ENCODE measurements around the gene TMEM117.

TMEM117 gene

DNA sequence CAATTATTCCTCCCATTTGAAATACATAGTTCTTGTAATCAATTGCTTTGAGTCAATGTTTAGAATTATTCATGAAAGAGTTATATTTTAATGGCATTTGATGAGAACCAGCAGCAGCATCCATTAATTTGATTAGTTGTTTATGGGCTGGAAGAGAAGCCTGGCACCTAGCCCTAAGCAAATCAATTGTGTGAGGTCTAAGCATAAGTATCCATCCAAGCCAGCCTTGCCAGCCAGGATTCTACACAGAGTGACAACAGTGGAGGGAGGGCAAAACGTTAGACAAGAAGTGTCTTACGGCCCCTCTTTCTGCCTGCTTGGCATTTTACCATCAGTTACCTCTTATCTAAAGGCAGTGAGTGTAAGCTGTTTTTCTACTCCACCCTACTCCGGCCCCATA, 561.8 kb downstream of the TMEM117 start:
- Histone ChIP-seq H3K9me2 (replicated peaks; ENCODE audit: control insufficient read depth, low read length) (no peaks in the 10 kb centered on the region), H3K36me3 (ENCODE audit: control insufficient read depth, low read length) (no peaks in the 10 kb centered on the region), H3K4me1 (ENCODE audit: control insufficient read depth, low read length) (no peaks in the 10 kb centered on the region), H4K20me1 (ENCODE audit: control insufficient read depth, insufficient read depth, low read depth, low read length) (no peaks in the 10 kb centered on the region), H3K4me2 (ENCODE audit: low read length) (no peak overlapping the region), H3K4me3 (ENCODE audit: low read length) (no peak overlapping the region), H3K9me3 (ENCODE audit: control insufficient read depth, insufficient read depth, low read length) (no peaks in the 10 kb centered on the region), H3F3A (ENCODE audit: control insufficient read depth, insufficient read depth) (no peaks in the 10 kb centered on the region), H3K27ac (ENCODE audit: low read depth, low read length) (no peak overlapping the region), H3K79me2 (ENCODE audit: control insufficient read depth, low read length) (no peaks in the 10 kb centered on the region), H3K27me3 (ENCODE audit: control insufficient read depth, low read length) (no peaks in the 10 kb centered on the region)
- no peak for TF ChIP-seq EZH2phosphoT487 (IDR thresholded peaks at IDR 0.05; ENCODE audit: borderline replicate concordance, low read length)
- TF ChIP-seq, protein P1, sequence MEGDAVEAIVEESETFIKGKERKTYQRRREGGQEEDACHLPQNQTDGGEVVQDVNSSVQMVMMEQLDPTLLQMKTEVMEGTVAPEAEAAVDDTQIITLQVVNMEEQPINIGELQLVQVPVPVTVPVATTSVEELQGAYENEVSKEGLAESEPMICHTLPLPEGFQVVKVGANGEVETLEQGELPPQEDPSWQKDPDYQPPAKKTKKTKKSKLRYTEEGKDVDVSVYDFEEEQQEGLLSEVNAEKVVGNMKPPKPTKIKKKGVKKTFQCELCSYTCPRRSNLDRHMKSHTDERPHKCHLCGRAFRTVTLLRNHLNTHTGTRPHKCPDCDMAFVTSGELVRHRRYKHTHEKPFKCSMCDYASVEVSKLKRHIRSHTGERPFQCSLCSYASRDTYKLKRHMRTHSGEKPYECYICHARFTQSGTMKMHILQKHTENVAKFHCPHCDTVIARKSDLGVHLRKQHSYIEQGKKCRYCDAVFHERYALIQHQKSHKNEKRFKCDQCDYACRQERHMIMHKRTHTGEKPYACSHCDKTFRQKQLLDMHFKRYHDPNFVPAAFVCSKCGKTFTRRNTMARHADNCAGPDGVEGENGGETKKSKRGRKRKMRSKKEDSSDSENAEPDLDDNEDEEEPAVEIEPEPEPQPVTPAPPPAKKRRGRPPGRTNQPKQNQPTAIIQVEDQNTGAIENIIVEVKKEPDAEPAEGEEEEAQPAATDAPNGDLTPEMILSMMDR (IDR thresholded peaks at IDR 0.05; ENCODE audit: low read depth, low read length, poor library complexity, severe bottlenecking) = no peak

DNA sequence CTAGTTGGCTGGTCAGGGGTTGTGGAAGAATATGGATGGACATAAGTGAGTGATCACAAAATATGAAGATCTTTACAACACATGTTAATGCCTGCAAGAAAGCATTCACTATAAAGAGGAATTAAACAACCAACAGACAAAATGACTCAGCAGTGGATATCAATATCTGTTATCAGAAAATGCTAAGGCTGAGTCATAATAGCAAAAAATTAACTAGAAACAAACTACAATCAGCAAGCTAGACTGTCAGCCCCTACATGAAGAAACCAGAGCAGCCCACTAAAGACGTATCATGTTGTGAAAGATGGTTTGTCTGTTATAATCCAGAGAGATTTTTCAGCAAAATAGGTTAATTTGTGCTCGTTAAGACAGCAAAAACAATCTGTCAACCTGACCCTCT, 567.3 kb downstream of the TMEM117 start:
- Histone ChIP-seq H3K79me2 (ENCODE audit: control insufficient read depth, low read length) (no peaks in the 10 kb centered on the region), H3K27me3 (ENCODE audit: control insufficient read depth, low read length) (no peaks in the 10 kb centered on the region), H4K20me1 (ENCODE audit: control insufficient read depth, insufficient read depth, low read depth, low read length) (no peaks in the 10 kb centered on the region), H3F3A (ENCODE audit: control insufficient read depth, insufficient read depth) (no peaks in the 10 kb centered on the region), H3K4me1 (ENCODE audit: control insufficient read depth, low read length) (no peaks in the 10 kb centered on the region), H3K9me2 (replicated peaks; ENCODE audit: control insufficient read depth, low read length) (no peaks in the 10 kb centered on the region), H3K4me2 (ENCODE audit: low read length) (no peak overlapping the region), H3K27ac (ENCODE audit: low read depth, low read length) (no peak overlapping the region), H3K9me3 (ENCODE audit: control insufficient read depth, insufficient read depth, low read length) (no peaks in the 10 kb centered on the region), H3K36me3 (ENCODE audit: control insufficient read depth, low read length) (no peaks in the 10 kb centered on the region), H3K4me3 (ENCODE audit: low read length) (no peak overlapping the region)
- no peak for TF ChIP-seq EZH2phosphoT487 (IDR thresholded peaks at IDR 0.05; ENCODE audit: borderline replicate concordance, low read length)
- TF ChIP-seq, protein P1 (IDR thresholded peaks at IDR 0.05; ENCODE audit: low read depth, low read length, poor library complexity, severe bottlenecking) = no peak

DNA sequence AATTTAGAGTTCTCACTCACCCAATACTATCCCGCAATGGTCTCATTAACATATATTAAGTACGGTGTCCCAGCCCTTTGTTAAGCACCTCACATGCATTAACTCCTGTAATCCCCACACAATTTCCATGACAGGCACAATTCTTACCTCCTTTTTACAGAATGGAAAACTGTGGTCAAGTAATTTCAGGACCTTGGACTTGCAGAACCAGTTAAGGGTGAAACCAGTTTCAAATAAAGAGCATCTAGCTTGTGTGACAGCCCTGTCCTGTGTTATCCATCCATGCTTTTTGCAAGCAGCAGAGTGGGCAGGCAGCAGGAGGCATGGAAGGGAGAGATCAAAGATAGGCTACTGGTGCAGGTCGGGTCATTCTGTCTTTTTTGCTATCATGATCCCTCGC, 569.4 kb downstream of the TMEM117 start:
- Histone ChIP-seq H3K9me2 (replicated peaks; ENCODE audit: control insufficient read depth, low read length) (no peaks in the 10 kb centered on the region), H4K20me1 (ENCODE audit: control insufficient read depth, insufficient read depth, low read depth, low read length) (no peaks in the 10 kb centered on the region), H3K4me1 (ENCODE audit: control insufficient read depth, low read length) (no peaks in the 10 kb centered on the region), H3K4me2 (ENCODE audit: low read length) (no peak overlapping the region), H3F3A (ENCODE audit: control insufficient read depth, insufficient read depth) (no peaks in the 10 kb centered on the region), H3K27me3 (ENCODE audit: control insufficient read depth, low read length) (no peaks in the 10 kb centered on the region), H3K4me3 (ENCODE audit: low read length) (no peak overlapping the region), H3K79me2 (ENCODE audit: control insufficient read depth, low read length) (no peaks in the 10 kb centered on the region), H3K9me3 (ENCODE audit: control insufficient read depth, insufficient read depth, low read length) (no peaks in the 10 kb centered on the region), H3K36me3 (ENCODE audit: control insufficient read depth, low read length) (no peaks in the 10 kb centered on the region), H3K27ac (ENCODE audit: low read depth, low read length) (no peak overlapping the region)
- no peak for TF ChIP-seq EZH2phosphoT487 (IDR thresholded peaks at IDR 0.05; ENCODE audit: borderline replicate concordance, low read length)
- TF ChIP-seq, protein P1 (IDR thresholded peaks at IDR 0.05; ENCODE audit: low read depth, low read length, poor library complexity, severe bottlenecking) = no peak

DNA sequence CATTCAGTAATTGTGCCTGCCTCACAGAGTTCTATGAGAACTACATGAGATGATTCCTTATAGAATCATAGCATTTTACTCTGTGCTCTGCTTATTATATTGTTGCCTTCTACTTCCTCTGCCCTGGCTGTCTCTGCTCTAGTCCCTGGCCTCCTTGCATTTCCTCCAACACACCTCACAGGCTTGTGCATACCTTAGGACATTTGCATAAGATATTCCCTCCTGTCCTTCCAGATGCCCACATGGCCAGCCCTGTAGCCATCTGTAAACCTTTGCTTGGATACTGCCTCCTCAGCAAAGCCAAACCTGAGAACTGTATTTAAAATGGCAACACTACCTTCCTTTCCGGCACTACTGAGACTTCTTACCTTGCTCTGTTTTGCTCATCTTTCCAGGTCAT, 586.7 kb downstream of the TMEM117 start:
- Histone ChIP-seq H3K79me2 (ENCODE audit: control insufficient read depth, low read length) (no peaks in the 10 kb centered on the region), H3K4me2 (ENCODE audit: low read length) (no peak overlapping the region), H3K4me3 (ENCODE audit: low read length) (no peak overlapping the region), H3K9me2 (replicated peaks; ENCODE audit: control insufficient read depth, low read length) (no peaks in the 10 kb centered on the region), H3F3A (ENCODE audit: control insufficient read depth, insufficient read depth) (no peaks in the 10 kb centered on the region), H3K9me3 (ENCODE audit: control insufficient read depth, insufficient read depth, low read length) (no peaks in the 10 kb centered on the region), H3K27ac (ENCODE audit: low read depth, low read length) (no peak overlapping the region), H3K27me3 (ENCODE audit: control insufficient read depth, low read length) (no peaks in the 10 kb centered on the region), H3K36me3 (ENCODE audit: control insufficient read depth, low read length) (no peaks in the 10 kb centered on the region), H3K4me1 (ENCODE audit: control insufficient read depth, low read length) (no peaks in the 10 kb centered on the region), H4K20me1 (ENCODE audit: control insufficient read depth, insufficient read depth, low read depth, low read length) (no peaks in the 10 kb centered on the region)
- TF ChIP-seq, protein P1 (IDR thresholded peaks at IDR 0.05; ENCODE audit: low read depth, low read length, poor library complexity, severe bottlenecking) = no peak
- TF ChIP-seq EZH2phosphoT487 (IDR thresholded peaks at IDR 0.05; ENCODE audit: borderline replicate concordance, low read length) = no peak
